Right hindlimb (tissue), 1 donor: Measurements from ENCODE around the gene TRRAP.
A peak's percentile ranks its signal among the peaks of the same experiment; 100 is the strongest.
"Not testable (repeated sequence)": the region's sequence is repeated elsewhere in the genome, so short reads cannot be mapped to it uniquely, and the experiment has no call there.

ENCODE experiments used
- DNase-seq: peaks from one replicate; pipeline ENCODE4 v3.0.0-alpha.2; 2018

The TRRAP gene

GRCh38 chr7:99033765-99034164 is 155.4 kb downstream of the TRRAP start:
- no peak for DNase-seq

GRCh38 chr7:99034932-99035722 is 156.8 kb downstream of the TRRAP start:
- DNase-seq = no peak

- DNase-seq = no peak
Measured at GRCh38 chr7:99035723-99036545, 157.6 kb downstream of the TRRAP start.

- no peak for DNase-seq
Measured at GRCh38 chr7:99036546-99037111, 158.3 kb downstream of the TRRAP start.

GRCh38 chr7:99037327-99037940 is 159.1 kb downstream of the TRRAP start:
- DNase-seq = no peak

- no peak for DNase-seq
Measured at GRCh38 chr7:99038086-99038855, 159.9 kb downstream of the TRRAP start.

GRCh38 chr7:99039384-99039891 is 161.1 kb downstream of the TRRAP start:
- no peak for DNase-seq

GRCh38 chr7:99040104-99040958 is 162.0 kb downstream of the TRRAP start:
- peak; percentile 86 for DNase-seq

GRCh38 chr7:99041526-99041925 is 163.2 kb downstream of the TRRAP start:
- DNase-seq = no peak

- DNase-seq = no peak
Measured at GRCh38 chr7:99042957-99043356, 164.6 kb downstream of the TRRAP start.

- not testable (repeated sequence) for DNase-seq
Measured at GRCh38 chr7:99044858-99045257, 166.5 kb downstream of the TRRAP start.

GRCh38 chr7:99046262-99046661 is 167.9 kb downstream of the TRRAP start:
- DNase-seq = not testable (repeated sequence)

- DNase-seq = no peak
Measured at GRCh38 chr7:99046722-99047121, 168.4 kb downstream of the TRRAP start.

GRCh38 chr7:99047526-99048077 is 169.3 kb downstream of the TRRAP start:
- no peak for DNase-seq

GRCh38 chr7:99050971-99051370 is 172.6 kb downstream of the TRRAP start:
- DNase-seq = no peak

GRCh38 chr7:99054781-99055180 is 176.4 kb downstream of the TRRAP start:
- DNase-seq = no peak

- no peak for DNase-seq
Measured at GRCh38 chr7:99061001-99061776, 182.9 kb downstream of the TRRAP start.
